Loucy (cell line): ENCODE results near the gene MYADM.

Experiments used
- CTCF ChIP-seq: fragments of 200-600 bp; sonication (generic); conservative IDR thresholded peaks from 2 replicates; pipeline ENCODE4 v1.5.1; 2014; ENCODE audit warnings: mild to moderate bottlenecking, antibody characterized with exemption, low read length
- EZH2phosphoT487 ChIP-seq: fragments of 200-600 bp; IDR thresholded peaks from 2 replicates; pipeline ENCODE4 v1.6.1; 2018; ENCODE audit warnings: antibody characterized with exemption, mild to moderate bottlenecking, moderate library complexity, borderline replicate concordance

GRCh38 chr19:53871454-53871853, 3.8 kb downstream of the MYADM start:
- TF ChIP-seq CTCF (no peak), EZH2phosphoT487 (no peak)
